GM12801 (cell line): ENCODE results near the gene CCDC85C.

Source experiments
- CTCF ChIP-seq: IDR thresholded peaks from one replicate; pipeline ENCODE4 v1.5.1; 2011; ENCODE audit warnings: control low read depth; ENCODE audit not compliant: insufficient read length; ENCODE audit errors: extremely low read depth

Gene CCDC85C

GRCh38 chr14:99575043-99576023 lies 28.7 kb downstream of the CCDC85C start:
- TF ChIP-seq CTCF = no peak

- no peak for TF ChIP-seq CTCF
These were observed 29.7 kb downstream of the CCDC85C start for GRCh38 chr14:99574099-99574880.

GRCh38 chr14:99573436-99574098 lies 30.4 kb downstream of the CCDC85C start:
- no peak for TF ChIP-seq CTCF

- no peak for TF ChIP-seq CTCF
These were observed 31.0 kb downstream of the CCDC85C start for GRCh38 chr14:99573000-99573330.

- TF ChIP-seq CTCF = no peak
These were observed 31.6 kb downstream of the CCDC85C start for GRCh38 chr14:99572173-99572999.

GRCh38 chr14:99571303-99571986 lies 32.6 kb downstream of the CCDC85C start:
- no peak for TF ChIP-seq CTCF
